ENCODE measurements around the gene AP5Z1.

DNA sequence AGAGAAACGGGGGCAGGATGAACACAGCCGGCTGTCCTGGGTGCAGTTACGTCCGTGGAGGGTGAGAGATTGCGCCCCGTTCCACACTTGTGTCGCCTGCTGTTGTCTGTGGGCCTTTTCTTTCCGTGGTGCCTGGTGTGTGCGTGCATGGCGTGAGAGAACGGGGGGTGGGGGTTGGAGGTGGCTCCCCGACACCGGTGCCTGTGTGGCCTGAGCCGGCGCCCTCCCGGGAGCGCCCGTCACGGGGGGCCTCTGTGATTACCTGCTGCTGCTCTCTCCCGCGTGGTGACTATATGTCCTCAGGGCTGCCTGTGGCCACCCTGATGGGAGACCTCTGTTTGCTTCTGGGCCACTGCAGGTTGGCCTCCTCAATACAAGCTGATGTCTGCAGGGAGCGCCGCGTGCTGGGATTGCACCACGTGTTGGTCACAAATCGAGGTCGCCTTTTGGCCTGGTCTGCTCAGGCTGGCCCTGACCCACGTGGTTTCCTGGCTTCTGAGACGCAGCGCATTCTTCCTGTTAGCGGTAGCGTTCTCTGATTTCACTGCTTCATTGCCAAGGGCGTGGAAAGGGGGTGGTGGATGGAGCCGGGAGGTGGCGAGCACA lies 10.9 kb upstream of the AP5Z1 start:
- TF ChIP-seq, protein P1, sequence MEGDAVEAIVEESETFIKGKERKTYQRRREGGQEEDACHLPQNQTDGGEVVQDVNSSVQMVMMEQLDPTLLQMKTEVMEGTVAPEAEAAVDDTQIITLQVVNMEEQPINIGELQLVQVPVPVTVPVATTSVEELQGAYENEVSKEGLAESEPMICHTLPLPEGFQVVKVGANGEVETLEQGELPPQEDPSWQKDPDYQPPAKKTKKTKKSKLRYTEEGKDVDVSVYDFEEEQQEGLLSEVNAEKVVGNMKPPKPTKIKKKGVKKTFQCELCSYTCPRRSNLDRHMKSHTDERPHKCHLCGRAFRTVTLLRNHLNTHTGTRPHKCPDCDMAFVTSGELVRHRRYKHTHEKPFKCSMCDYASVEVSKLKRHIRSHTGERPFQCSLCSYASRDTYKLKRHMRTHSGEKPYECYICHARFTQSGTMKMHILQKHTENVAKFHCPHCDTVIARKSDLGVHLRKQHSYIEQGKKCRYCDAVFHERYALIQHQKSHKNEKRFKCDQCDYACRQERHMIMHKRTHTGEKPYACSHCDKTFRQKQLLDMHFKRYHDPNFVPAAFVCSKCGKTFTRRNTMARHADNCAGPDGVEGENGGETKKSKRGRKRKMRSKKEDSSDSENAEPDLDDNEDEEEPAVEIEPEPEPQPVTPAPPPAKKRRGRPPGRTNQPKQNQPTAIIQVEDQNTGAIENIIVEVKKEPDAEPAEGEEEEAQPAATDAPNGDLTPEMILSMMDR (conservative IDR thresholded peaks at IDR 0.05) = no peak
- TF ChIP-seq ZFX (IDR thresholded peaks at IDR 0.05) = no peak

All from C4-2B (cell line).